Activated CD4-positive, alpha-beta T cell treated with anti-CD3 and anti-CD28 coated beads, Interleukin-2, Interleukin-4, amounts not matched to agents 100 ng/mL and 50 ng/mL, durations not matched to agents 16 hours and 8 hours (primary cell): ENCODE results near the gene MASTL.

Experiments
- DNase-seq: peaks from one replicate; pipeline ENCODE4 v3.0.0-alpha.2; 2020; ENCODE audit warnings: low spot score

MASTL gene

GRCh38 chr10:27225642-27226257 lies 70.6 kb downstream of the MASTL start:
- no peak for DNase-seq

- DNase-seq, result no peak
Observed at GRCh38 chr10:27230022-27230421, 74.9 kb downstream of the MASTL start.

GRCh38 chr10:27235706-27236105 lies 80.6 kb downstream of the MASTL start:
- DNase-seq, result no peak
